CD4-positive, alpha-beta T cell treated with Interleukin-15 for 1 hour (primary cell): ENCODE results near the gene PRRX2.
A peak's percentile ranks its signal among the peaks of the same experiment; 100 is the strongest.
"Not testable (repeated sequence)": the region's sequence is repeated elsewhere in the genome, so short reads cannot be mapped to it uniquely, and the experiment has no call there.

Source experiments
- DNase-seq: peaks from one replicate; pipeline ENCODE4 v3.0.0-alpha.2; 2020

The PRRX2 gene

DNA sequence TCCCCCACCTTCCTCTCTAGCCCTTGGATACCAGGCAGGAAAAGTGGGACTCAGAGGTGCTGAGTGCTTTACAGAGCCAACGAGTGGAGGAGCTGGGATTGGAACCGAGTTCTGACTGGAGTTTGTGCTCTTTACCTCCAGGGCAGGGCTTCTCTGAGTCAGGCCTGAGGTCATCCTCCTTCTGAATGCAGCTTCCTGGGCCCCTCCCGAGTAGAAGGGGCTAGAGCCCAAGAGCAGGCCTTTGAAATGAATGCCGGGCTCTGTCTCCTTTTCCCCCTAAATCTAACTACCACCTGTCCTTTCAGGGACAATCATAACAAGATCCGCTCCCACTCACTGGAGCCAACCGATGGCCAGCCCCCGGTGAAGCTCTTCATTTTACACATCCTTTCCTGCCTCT lies 74.7 kb downstream of the PRRX2 start:
- no peak for DNase-seq

DNA sequence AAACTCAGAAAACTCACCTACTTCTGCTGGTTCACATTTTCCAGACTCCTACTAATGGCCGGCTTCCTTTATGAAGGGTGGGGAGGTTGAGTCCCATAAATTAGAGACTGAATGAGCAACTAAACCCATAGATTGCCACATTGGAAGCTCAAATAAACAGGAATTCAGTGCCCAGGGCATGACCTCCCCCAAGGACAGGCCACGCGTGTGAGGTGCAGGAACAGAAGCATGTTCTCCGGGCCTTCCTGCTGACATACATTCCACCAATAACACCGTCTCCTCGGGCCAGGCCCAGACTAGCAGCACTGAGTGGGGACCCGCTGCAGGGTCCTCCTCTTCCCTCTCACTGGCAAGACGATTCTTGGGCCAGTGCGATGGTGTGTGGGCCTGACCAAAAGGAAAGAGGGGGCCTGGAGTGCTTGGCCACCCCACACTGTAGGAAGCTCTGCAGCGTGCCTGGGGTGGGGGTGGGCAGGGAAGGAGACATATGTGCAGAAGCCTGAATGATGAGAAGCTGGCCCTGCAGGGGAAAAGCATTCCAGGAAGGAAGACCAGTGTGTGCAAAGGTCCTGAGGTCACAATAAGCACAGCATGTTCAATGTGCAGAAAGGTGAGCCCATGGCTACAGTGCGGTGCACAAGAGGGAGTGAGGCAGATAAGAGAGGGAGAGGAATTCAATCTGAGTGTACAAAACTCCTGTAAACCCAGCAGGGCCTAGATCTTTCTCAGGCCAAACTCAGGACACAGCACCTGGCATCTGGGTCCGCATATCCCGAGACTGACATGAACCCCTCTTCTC lies 75.4 kb downstream of the PRRX2 start:
- no peak for DNase-seq

DNA sequence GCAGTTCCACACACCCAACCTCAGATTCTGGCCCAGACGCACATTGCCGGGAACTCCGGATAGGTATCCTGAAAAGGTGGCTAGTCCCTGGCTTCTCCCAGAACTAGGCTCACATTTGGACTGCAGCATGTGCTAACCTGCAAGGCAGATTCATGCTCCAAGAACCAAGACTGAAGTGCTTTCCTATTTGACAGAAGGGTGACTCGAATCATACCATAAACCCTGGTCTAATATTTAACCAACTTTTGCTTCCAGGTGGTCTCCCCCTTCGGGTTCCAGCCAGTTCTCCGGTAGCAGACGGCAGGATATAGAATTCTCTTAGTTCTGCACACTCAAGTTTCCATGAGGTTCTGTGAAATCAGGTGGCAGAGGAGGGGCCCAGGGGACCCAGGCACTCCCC lies 79.8 kb downstream of the PRRX2 start:
- no peak for DNase-seq

DNA sequence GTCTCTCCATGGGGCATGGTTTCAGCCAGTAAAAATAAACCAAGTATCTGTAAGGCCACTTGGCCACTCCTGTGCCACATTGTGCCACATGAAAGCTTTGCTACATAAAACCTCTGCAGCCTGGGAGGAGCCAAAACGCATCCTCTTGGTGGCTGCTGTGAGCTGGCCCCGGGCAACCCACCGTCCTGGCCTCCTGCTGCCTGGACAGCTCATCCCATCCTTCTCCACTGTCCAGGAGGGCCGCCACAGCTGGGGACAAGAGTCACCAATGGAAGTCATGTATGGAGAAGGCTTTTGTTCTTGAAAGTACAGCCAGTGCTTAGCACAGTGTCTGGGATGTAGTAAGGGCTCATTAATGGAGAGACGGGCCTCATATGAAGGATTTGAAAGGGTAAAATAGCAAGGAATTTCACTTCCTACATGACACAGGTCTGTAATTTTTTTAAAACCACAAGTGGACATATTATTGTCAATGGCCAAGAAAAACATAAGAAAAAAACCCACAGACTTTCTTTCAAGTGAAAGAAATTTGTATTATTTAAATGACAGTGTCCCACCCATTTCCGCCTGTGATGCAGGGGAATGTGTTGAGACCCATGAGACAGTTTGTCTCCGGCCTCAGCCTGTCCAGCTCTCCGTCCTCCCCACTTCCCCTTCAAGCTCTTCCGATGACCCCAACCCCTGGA lies 80.8 kb downstream of the PRRX2 start:
- no peak for DNase-seq

DNA sequence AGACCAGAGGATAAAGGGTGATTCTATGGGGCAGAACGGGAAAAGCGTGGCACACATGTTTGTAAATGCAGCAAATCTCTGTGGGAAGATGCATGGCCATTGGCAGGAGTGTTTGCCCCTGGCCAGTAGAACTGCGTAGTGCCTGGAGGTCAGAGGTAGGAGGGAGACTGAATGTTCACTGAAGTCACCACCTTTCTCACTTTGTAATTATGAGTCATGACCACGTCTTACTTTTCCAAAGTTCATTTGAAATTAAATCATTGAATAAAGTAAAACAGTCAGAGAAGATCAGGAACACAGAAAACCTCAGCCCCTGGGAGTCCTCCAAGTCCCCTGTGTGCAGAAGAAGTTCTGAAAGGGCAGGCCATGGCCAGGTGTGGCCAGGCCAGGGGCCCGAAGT lies 82.8 kb downstream of the PRRX2 start:
- no peak for DNase-seq

DNA sequence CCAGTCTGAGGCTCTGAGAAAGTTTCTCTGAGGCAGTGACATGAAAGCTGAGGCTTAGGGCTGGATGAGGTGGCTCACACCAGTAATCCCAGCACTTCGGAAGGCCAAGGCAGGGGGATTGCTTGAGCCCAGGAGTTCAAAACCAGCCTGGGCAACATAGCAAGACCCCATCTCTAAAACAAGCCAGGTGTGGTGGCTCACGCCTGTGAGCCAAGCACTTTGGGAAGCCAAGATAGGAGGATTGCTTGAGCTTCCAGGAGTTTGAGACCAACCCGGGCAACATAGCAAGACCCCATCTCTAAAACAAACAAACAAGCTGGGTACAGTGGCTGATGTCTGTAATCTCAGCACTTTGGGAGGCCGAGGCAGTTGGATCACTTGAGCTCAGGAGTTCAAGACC lies 83.6 kb downstream of the PRRX2 start:
- DNase-seq = not testable (repeated sequence)

DNA sequence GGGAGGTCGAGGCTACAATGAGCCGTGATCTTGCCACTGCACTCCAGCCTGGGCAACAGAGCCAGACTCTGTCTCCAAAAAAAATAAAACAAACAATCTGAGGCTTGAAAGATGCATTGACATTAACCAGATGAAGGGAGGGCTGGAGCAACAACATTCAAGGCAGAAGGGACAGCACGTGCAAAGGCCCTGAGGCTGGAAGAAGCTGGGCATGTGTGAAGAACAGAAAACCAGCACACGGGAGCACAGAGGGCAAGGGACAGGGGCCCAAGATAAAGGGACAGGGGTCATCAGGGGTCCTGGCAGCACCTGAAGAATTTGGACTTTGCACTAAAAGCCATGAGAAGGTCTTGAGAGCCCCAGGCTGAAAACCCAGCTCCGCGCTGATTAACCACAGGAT lies 84.1 kb downstream of the PRRX2 start:
- no peak for DNase-seq

DNA sequence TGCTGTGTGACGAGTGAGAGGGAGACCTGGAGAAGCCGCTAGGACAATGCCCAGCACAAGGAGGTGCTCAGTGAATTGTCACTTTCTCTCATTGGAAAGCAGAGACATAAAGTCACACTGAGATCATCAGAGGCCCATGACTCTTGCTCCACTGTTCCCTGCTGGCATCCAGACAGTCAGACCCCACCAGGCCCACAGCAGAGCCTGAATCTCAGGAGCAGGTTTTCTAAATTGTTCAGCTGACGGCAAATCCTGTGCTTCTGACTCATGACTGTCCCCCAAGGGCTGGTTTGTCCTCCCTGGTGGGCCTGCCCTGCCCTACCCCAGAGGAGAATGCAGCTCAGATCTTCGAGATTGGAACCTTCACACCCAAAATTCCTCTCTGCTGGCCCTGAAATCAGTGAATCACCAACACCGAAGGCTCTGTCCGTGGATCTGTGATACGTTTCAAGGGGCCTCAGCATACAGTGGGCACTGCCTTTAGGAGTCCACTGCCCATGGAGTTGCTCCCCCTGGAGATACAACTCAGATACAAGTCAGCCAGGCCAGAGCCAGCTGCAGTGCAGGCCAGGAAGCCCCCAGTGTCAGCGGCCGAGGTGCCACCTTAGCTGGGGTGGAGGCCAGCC lies 84.7 kb downstream of the PRRX2 start:
- no peak for DNase-seq

DNA sequence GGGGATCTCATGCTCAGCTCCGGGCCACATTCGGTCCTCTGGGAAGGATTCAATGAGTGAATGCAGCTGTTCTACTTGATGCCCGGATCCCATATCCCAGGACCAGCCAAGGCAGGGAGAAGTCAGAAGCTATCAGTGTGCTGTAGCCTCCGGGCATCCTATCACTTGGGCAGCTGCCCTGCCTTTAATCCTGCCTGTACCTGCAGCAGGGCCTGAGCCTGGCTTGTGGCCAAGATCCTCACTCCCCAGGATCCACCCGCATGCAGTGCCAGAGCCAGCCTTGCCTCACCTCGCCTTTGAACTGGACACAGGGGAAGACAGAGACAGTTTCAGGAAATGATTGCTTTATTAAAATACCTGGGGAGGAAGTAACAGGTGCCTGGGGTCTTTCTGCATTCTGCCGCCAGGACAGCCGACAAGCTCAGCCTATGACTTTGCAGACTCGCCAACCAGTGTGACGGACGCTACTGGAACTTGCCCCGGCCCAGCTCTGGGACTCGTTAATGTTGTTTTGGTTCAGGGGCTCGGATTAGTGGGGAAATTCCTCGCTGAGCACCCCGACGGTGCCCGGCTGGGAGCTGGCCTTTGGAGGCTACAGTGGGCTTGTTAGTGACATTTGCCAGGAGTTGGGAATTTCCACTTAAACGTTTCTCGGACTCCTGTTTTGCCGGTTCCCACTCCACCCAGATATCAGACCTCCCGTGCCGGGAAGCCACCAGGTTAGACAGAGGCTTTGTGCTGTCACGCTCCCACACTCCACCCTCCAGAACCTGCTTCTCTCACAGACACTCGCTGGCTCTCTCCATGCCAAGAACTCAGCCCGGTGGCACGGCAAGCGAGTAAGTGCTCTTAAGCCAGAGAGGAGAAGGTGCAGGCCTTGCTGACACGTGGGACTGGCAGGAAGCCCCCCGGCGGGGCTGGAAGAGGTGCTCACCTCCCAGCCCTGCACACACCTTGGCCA lies 86.7 kb downstream of the PRRX2 start:
- DNase-seq = no peak

DNA sequence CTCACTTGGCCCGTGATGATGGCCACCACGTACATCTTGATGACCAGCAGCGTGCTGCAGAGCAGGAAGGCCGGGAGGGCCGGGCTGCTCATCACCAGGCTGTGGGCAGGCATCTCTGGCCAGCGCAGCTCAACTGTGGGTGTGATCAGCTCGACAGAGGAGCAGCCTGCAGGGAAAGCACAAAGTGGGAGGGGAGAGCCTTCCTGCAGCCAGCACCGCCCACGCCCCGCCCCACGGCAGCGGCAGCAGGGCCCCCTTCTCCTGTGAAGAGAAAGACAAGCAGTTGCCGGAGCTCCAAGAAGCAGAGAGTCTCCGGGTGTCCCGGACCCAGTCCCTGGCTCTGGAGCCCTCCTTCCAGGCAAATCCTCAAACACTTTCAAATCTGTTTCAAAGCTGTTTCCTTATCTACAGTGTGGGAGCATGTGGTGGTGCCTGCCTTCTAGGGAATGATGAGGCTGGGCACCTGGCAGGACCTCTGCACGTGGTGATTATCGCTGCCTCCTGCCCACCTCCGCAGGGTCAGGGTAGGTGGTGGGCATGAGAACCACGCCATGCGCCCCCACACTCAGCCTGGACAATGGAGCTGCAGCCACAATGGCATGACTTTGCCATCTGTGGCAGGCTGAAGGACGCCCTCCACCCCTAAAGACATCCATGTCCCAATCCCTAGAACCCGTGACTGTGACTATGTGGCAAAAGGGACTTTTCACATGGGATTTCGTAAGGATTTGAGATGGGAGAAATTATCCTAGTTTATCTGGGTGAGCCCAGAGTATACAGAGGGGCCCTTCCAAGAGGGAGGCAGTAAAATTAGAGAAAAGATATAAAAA lies 87.7 kb downstream of the PRRX2 start, which contains the start of gene PTGES:
TSS of gene PTGES (minus strand) at position 143 of the 830 bp plus-strand sequence. CDS start at position 113, 30 bp downstream.
- peak; percentile 76 for DNase-seq

DNA sequence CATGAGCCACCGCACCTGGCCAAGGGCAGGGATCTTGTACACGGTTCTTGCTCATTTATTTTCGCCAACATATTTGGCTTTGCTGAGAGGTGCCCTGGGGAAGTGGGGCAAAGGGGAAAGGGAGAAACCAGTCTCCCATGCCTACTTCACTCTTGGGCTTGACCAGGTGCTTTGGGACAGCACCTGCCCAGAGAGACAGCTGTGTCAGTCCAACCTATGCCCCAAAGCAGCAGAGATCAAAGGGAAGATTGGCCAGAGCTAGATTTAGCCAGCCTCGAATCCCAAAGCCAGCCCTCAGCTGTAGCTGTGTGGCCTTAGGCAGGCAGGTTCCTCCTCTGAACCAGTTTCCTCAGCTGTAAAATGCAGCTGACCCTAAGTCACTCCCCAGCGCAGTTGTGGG lies 89.7 kb downstream of the PRRX2 start:
- DNase-seq = no peak

DNA sequence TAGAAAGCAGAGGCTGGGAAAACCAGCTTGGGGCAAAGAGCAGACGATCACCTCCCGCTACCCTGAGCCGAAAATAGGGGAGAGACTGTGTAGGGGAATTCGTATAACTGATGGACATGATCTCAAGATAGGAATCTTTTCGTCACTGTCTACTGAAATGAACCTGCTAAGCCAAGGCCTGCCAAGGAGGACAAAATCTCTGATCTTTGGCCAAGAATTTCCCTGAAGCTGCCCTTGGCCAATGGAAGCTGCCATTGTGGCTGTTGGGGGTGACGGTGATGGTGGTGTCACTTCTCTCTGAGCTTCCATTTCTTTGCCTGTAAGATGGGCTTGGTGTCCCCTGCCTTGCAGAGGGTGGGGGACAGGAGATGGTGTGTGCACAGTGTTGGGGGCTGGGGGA lies 90.7 kb downstream of the PRRX2 start:
- DNase-seq = no peak

DNA sequence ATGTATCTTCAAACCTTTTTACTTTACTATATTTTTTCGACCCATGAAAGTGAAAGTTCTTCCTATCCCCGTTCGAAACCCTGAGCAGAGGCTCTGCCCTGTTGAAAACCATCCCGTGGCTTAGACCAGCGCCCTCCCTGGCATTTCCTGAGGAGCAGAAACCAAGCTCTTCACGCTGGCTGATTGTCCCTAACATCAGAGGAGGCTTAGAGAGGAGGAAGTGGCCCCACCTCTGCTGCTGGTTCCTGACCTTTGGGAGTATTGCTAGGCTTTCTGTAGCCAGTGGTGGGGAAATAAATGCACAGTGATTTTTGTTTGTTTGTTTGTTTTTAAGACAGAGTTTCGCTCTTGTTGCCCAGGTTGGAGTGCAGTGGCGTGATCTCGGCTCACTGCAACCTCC lies 91.6 kb downstream of the PRRX2 start:
- peak; percentile 65 for DNase-seq

DNA sequence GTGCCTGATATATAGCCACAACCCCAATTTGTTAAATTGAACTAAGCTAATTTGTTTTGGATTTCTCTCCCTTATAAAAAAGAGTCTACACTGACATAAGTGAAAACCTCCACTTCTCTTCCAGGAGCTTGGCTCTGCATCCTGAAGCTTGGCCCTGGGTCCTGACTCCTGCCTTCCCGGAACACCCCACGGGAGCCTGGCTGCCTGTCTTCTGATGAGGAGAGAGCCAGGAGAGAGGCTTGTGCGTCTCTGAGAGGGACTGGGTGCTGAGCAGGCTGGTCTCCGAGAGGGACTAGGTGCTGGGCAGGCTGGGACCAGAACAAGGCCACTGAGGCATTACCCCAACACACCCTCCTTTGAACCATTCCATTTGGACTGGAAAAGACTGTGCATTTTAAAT lies 93.9 kb downstream of the PRRX2 start:
- no peak for DNase-seq

DNA sequence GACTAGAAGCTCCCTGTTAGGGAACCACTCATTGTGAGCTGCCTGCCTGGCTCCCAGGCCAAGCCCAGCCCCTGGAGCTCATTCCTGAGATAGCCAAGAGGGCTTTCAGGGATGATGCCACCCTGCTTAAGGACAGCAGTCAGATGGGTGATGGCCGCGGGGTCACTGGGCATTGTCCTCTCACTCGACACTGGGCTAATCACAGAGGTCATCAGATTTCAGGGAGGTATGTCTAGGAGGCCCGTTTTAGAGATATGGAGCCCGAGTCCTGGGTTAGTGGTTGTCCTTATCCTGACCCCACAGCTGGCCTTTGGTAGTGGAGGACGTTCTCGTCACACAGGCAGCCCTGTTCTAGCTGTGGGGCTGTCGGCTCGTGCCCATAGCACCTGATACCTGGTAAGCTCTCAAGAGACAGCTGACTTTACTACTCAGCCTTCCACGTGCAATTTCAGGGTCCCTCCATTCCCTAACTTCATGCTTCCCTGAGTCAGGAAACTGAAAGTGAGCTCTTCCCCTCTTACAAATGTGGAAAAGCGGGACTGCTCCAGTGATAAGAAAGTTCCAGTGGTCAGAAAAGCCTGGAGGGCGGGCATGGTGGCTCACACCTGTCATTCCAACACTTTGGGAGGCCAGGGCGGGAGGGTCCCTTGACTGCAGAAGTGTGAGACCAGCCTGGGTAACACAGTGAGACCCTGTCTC lies 94.5 kb downstream of the PRRX2 start:
- DNase-seq = no peak

DNA sequence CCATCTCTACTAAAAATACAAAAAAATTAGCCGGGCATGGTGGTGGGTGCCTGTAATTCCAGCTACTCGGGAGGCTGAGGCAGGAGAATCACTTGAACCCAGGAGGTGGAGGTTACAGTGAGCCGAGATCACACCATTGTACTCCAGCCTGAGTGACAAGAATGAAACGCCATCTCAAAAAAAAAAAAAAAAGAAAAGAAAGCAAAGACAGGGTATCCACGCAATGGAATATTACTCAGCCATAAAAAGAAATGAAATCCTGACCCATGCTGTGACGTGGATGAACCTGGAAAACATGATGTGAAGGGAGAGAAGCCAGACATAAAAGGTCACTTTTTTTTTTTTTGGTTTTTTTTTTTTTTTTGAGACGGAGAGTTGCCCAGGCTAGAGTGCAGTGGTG lies 95.3 kb downstream of the PRRX2 start:
- not testable (repeated sequence) for DNase-seq

DNA sequence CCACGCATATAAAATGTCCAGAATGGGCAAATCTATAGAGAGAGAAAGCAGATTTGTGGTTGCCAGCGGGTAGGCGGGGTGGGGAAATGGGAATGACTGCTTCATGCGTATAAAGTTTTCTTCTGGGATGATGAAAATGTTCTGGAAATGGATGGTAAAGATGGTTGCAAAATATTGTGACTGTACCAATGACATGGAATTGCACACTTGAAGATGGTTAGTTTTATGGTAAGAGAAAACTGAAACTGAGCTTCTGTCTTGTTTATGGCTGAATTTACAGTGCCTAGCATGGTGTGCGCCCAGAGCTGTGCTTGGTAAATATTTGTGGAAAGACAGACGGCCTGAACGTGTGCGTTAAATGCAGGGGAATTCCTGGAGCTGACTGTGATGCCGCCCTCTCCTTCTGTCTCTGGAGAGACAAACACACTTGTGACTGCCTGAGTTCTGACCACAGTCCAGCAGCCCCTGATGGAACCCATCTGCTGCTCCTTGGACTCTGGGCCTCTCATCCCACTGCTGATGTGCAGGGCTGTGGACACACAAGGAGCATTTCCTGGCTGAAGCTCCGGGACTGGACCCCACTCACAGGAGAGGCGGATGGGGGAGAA lies 96.0 kb downstream of the PRRX2 start:
- no peak for DNase-seq

DNA sequence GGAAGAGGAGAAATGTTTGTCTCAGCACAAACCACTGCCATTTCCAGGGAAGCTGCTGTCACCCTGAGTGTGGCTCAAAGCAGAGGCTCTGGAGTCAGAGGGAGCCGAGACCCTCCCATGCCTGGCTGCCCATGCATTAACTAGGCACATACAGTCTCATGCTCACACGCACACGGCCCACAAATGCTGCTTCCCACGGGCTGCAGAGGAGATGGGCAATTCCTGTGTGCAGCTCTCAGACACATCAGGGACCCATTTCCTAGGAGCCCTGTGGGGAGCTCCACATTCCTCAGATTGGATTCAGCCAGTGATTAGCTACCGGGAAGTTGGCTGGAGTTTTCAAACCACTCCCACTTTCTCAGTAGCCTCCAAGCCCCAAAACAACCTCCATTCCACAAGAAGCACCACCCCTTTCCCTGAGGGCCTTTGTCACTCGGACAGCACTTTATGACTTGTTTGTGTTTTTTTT lies 96.5 kb downstream of the PRRX2 start:
- no peak for DNase-seq

DNA sequence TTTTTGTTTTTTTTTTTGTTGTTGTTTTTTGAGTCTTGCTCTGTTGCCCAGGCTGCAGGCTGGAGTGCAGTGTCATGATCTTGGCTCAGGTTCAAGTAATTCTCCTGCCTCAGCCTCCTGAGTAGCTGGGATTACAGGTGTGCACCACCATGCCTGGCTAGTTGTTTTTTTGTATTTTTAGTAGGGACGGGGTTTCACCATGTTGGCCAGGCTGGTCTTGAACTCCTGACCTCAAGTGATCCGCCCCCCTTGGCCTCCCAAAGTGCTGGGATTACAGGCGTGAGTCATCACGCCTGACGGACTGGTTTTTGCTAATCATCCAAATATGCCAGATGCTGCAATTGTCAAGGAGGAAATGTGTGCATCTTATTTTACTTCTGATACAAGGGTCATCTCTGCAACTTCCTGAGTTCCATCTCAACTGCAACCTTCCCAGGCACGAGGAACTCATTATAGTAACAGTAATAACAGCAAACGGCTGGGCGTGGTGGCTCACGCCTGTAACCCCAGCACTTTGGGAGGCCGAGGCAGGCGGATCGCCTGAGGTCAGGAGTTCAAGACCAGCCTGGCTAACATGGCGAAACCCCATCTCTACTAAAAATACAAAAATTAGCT lies 97.0 kb downstream of the PRRX2 start:
- DNase-seq = peak; percentile 79
